ENCODE results near the gene PRDM5.

PRDM5 gene

GRCh38 chr4:120942776-120943175 is 20.2 kb upstream of the PRDM5 start:
- Histone ChIP-seq H3K27me3 (ENCODE audit: insufficient read depth, insufficient read length) (no peaks in the 10 kb centered on the region), H3K4me1 (ENCODE audit: insufficient read depth, insufficient read length) (peaks cover 2% of the 10 kb centered on the region), H3K9me3 (ENCODE audit: insufficient read depth, low read length) (no peaks in the 10 kb centered on the region), H3K4me3 (ENCODE audit: insufficient read length, low read depth) (no peak overlapping the region), H3K9ac (ENCODE audit: insufficient read length, low read depth) (no peak overlapping the region), H3K36me3 (ENCODE audit: insufficient read depth, insufficient read length, low read length) (no peaks in the 10 kb centered on the region)
- DNase-seq (ENCODE audit: low read depth, low spot score) = no peak
- TF ChIP-seq ZNF274 (IDR thresholded peaks at IDR 0.05; ENCODE audit: low read depth, low read length) (no peak), YY1 (IDR thresholded peaks at IDR 0.05; ENCODE audit: insufficient read depth, insufficient read length) (no peak), SUZ12 (IDR thresholded peaks at IDR 0.05; ENCODE audit: extremely low read depth, insufficient read depth, insufficient read length) (no peak)

DNA sequence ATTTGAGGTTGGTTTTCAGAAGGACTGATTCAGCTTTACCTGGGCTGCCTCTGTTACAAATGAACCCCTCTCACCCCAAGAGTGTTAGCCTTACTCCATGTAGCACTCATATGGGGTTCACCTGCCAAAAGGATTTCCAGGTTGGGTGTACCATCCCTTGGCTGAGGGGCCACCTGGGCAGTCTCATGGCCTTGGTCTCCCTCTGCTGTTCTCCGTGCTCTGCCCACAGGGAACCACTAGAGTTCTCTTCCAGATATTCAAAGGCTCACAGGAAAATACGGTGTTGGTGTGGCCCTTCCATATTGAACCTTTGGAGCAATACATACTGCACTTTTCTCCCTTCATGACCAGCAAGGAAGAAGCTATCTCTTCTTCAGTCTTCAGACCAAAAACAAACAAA is 18.0 kb upstream of the PRDM5 start:
- DNase-seq (ENCODE audit: low read depth, low spot score) = no peak
- no peaks in the 10 kb centered on the region for H3K9me3 ChIP-seq (ENCODE audit: insufficient read depth, low read length)
- no peaks in the 10 kb centered on the region for H3K36me3 ChIP-seq (ENCODE audit: insufficient read depth, insufficient read length, low read length)
- no peak for TF ChIP-seq YY1 (IDR thresholded peaks at IDR 0.05; ENCODE audit: insufficient read depth, insufficient read length)
- no peak for TF ChIP-seq ZNF274 (IDR thresholded peaks at IDR 0.05; ENCODE audit: low read depth, low read length)
- TF ChIP-seq SUZ12 (IDR thresholded peaks at IDR 0.05; ENCODE audit: extremely low read depth, insufficient read depth, insufficient read length) = no peak
- H3K4me1 ChIP-seq (ENCODE audit: insufficient read depth, insufficient read length) = peaks cover 2% of the 10 kb centered on the region
- no peak overlapping the region for H3K4me3 ChIP-seq (ENCODE audit: insufficient read length, low read depth)
- H3K27me3 ChIP-seq (ENCODE audit: insufficient read depth, insufficient read length) = no peaks in the 10 kb centered on the region
- H3K9ac ChIP-seq (ENCODE audit: insufficient read length, low read depth) = no peak overlapping the region

- H3K4me3 ChIP-seq (ENCODE audit: insufficient read length, low read depth) = no peak overlapping the region
- TF ChIP-seq YY1 (IDR thresholded peaks at IDR 0.05; ENCODE audit: insufficient read depth, insufficient read length) = no peak
- no peak for TF ChIP-seq ZNF274 (IDR thresholded peaks at IDR 0.05; ENCODE audit: low read depth, low read length)
- TF ChIP-seq SUZ12 (IDR thresholded peaks at IDR 0.05; ENCODE audit: extremely low read depth, insufficient read depth, insufficient read length) = no peak
- no peaks in the 10 kb centered on the region for H3K9me3 ChIP-seq (ENCODE audit: insufficient read depth, low read length)
- DNase-seq (ENCODE audit: low read depth, low spot score) = no peak
- no peaks in the 10 kb centered on the region for H3K36me3 ChIP-seq (ENCODE audit: insufficient read depth, insufficient read length, low read length)
- H3K4me1 ChIP-seq (ENCODE audit: insufficient read depth, insufficient read length) = peaks cover 2% of the 10 kb centered on the region
- no peaks in the 10 kb centered on the region for H3K27me3 ChIP-seq (ENCODE audit: insufficient read depth, insufficient read length)
- no peak overlapping the region for H3K9ac ChIP-seq (ENCODE audit: insufficient read length, low read depth)
These were observed 17.2 kb upstream of the PRDM5 start for GRCh38 chr4:120939693-120940092.

DNA sequence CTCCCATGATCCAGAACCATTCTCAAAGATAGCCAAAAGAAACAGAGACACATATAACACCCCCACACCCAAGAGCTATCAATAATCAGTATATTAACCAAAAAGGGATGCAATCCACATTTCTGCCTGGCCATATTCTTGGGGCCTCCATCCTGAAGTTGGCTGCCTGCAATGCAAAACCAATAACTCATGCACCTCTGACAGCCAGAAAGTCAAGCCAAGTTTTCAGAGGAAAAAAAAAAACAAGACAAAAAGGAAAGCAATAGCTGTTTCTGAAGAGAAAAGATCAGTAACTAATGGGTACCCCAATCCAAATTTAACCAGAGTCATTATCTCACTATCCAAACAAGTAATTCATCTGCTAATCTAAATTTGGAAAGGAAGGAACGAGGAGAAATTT is 7.3 kb upstream of the PRDM5 start:
- H3K4me3 ChIP-seq (ENCODE audit: insufficient read length, low read depth) = no peak overlapping the region
- H3K36me3 ChIP-seq (ENCODE audit: insufficient read depth, insufficient read length, low read length) = no peaks in the 10 kb centered on the region
- H3K4me1 ChIP-seq (ENCODE audit: insufficient read depth, insufficient read length) = no peaks in the 10 kb centered on the region
- no peak overlapping the region for H3K9ac ChIP-seq (ENCODE audit: insufficient read length, low read depth)
- DNase-seq (ENCODE audit: low read depth, low spot score) = no peak
- H3K27me3 ChIP-seq (ENCODE audit: insufficient read depth, insufficient read length) = no peaks in the 10 kb centered on the region
- H3K9me3 ChIP-seq (ENCODE audit: insufficient read depth, low read length) = no peaks in the 10 kb centered on the region
- TF ChIP-seq SUZ12 (IDR thresholded peaks at IDR 0.05; ENCODE audit: extremely low read depth, insufficient read depth, insufficient read length) (no peak), ZNF274 (IDR thresholded peaks at IDR 0.05; ENCODE audit: low read depth, low read length) (no peak), YY1 (IDR thresholded peaks at IDR 0.05; ENCODE audit: insufficient read depth, insufficient read length) (no peak)

DNA sequence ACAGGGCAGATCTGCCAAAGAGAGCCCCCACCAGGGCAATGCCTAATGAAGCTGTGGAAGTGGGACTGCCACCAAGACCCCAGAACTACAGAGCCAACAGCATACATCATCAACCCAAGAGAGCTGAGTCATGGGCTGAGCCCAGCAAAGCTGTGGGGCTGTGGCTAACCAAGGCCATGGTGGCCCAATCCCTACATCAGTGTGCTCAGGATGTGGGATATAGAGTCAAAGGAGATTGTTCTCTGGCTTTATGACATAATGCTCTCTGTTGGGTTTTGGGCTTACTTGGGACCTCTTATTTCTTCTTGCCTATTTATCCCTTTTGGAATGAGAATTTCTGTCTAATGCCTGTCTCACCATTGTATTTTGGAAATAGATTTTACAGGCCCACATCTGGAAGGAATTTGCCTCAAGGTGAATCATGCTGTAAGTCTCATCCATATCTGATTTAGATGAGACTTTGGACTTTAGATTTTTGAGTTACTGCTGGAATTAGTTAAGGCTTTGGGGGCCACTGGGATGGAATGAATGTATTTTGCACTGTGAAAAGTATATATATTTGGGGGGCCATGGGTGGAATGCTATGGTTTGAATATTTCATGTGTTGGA is 5.4 kb upstream of the PRDM5 start:
- Histone ChIP-seq H3K36me3 (ENCODE audit: insufficient read depth, insufficient read length, low read length) (no peaks in the 10 kb centered on the region), H3K27me3 (ENCODE audit: insufficient read depth, insufficient read length) (no peaks in the 10 kb centered on the region), H3K4me1 (ENCODE audit: insufficient read depth, insufficient read length) (no peaks in the 10 kb centered on the region), H3K9ac (ENCODE audit: insufficient read length, low read depth) (no peak overlapping the region), H3K4me3 (ENCODE audit: insufficient read length, low read depth) (no peak overlapping the region), H3K9me3 (ENCODE audit: insufficient read depth, low read length) (no peaks in the 10 kb centered on the region)
- no peak for TF ChIP-seq ZNF274 (IDR thresholded peaks at IDR 0.05; ENCODE audit: low read depth, low read length)
- no peak for TF ChIP-seq SUZ12 (IDR thresholded peaks at IDR 0.05; ENCODE audit: extremely low read depth, insufficient read depth, insufficient read length)
- TF ChIP-seq YY1 (IDR thresholded peaks at IDR 0.05; ENCODE audit: insufficient read depth, insufficient read length) = no peak
- DNase-seq (ENCODE audit: low read depth, low spot score) = no peak

- no peak for DNase-seq (ENCODE audit: low read depth, low spot score)
- Histone ChIP-seq H3K9ac (ENCODE audit: insufficient read length, low read depth) (no peak overlapping the region), H3K4me3 (ENCODE audit: insufficient read length, low read depth) (no peak overlapping the region), H3K36me3 (ENCODE audit: insufficient read depth, insufficient read length, low read length) (no peaks in the 10 kb centered on the region), H3K27me3 (ENCODE audit: insufficient read depth, insufficient read length) (no peaks in the 10 kb centered on the region), H3K4me1 (ENCODE audit: insufficient read depth, insufficient read length) (no peaks in the 10 kb centered on the region), H3K9me3 (ENCODE audit: insufficient read depth, low read length) (no peaks in the 10 kb centered on the region)
- no peak for TF ChIP-seq SUZ12 (IDR thresholded peaks at IDR 0.05; ENCODE audit: extremely low read depth, insufficient read depth, insufficient read length)
- TF ChIP-seq YY1 (IDR thresholded peaks at IDR 0.05; ENCODE audit: insufficient read depth, insufficient read length) = no peak
- no peak for TF ChIP-seq ZNF274 (IDR thresholded peaks at IDR 0.05; ENCODE audit: low read depth, low read length)
These were observed 4.0 kb upstream of the PRDM5 start for GRCh38 chr4:120926358-120927025.

- no peak for TF ChIP-seq ZNF274 (IDR thresholded peaks at IDR 0.05; ENCODE audit: low read depth, low read length)
- TF ChIP-seq YY1 (IDR thresholded peaks at IDR 0.05; ENCODE audit: insufficient read depth, insufficient read length) = no peak
- no peak for TF ChIP-seq SUZ12 (IDR thresholded peaks at IDR 0.05; ENCODE audit: extremely low read depth, insufficient read depth, insufficient read length)
- H3K9me3 ChIP-seq (ENCODE audit: insufficient read depth, low read length) = no peaks in the 10 kb centered on the region
These were observed 2.4 kb upstream of the PRDM5 start for GRCh38 chr4:120924931-120925330.

More at GRCh38 chr4:120924931-120925330, 2.4 kb upstream of the PRDM5 start:
- H3K4me3 ChIP-seq (ENCODE audit: insufficient read length, low read depth) = no peak overlapping the region
- no peak for DNase-seq (ENCODE audit: low read depth, low spot score)
- H3K27me3 ChIP-seq (ENCODE audit: insufficient read depth, insufficient read length) = no peaks in the 10 kb centered on the region
- no peaks in the 10 kb centered on the region for H3K4me1 ChIP-seq (ENCODE audit: insufficient read depth, insufficient read length)
- no peak overlapping the region for H3K9ac ChIP-seq (ENCODE audit: insufficient read length, low read depth)
- H3K36me3 ChIP-seq (ENCODE audit: insufficient read depth, insufficient read length, low read length) = no peaks in the 10 kb centered on the region

All from NT2/D1 (cell line).